IPS-11a (cell line): ENCODE results near the gene CREBZF.

ENCODE experiments used
- H3K4me3 ChIP-seq: one replicate; pipeline ENCODE4 v1.5.1; 2013; ENCODE audit warnings: low read depth, low read length, control low read depth

CREBZF gene

GRCh38 chr11:85664615-85665481, at the start of gene CREBZF:
Gene CREBZF (minus strand): TSS chr11:85665129. CDS start chr11:85664875, 254 bp downstream.
- peak within 1 kb of the TSS; percentile 96 for H3K4me3 ChIP-seq

- no peak overlapping the region for H3K4me3 ChIP-seq
Measured at GRCh38 chr11:85712953-85713352, 48.0 kb upstream of the CREBZF start.

- no peak overlapping the region for H3K4me3 ChIP-seq
Measured at GRCh38 chr11:85710917-85711316, 46.0 kb upstream of the CREBZF start.

DNA sequence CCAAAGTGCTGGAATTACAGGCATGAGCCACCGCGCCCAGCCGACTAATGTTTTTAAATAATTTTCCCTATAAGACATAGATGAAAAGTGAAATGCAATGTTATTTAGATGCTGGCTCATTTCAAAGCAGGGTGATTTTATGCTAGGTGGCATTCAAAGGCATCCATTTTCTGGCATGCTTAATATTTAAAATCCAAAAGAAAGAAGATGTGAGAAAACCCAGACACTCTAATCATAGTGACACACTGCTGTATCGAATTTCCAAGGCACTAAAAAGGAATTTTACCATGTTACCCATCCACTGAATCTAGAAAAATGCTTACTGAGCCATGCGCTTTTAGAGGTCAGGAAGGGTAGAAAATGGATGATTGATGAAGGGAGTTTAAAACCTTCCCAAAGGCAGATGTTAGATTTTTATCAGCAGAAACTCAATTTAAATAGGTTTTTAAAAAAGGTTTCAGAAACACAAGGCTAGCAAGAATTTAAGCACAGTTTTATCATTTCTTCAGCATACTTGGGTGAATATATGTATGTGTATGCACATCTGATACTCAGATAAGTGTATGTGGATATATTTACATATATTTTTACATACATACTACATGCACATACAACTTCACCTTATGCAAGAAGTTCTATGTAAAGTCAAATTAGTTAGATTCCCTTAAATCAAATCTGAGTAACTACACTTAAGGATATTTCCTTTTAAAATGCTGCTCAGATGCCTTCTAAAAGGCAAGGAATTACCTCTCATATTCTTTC, 45.2 kb upstream of the CREBZF start:
- H3K4me3 ChIP-seq: no peak overlapping the region

DNA sequence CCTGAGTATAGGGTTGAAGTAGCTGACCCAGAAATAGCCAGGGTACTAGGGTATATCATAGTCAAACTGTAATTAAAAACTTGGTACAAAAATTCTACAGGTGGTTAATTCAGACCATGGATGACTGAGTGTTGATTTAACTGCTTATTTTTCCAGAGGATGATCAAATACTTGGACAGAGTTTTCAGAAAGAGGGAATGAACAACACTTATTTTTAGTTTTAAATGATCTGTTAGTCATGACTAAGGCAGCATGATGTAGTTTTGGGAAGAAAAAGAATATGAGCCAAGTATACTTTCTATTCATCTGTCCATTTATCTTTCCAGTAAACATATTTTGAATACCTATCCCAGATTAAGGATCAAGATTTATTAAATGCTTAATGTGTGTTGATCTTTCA, 40.9 kb upstream of the CREBZF start:
- no peak overlapping the region for H3K4me3 ChIP-seq

DNA sequence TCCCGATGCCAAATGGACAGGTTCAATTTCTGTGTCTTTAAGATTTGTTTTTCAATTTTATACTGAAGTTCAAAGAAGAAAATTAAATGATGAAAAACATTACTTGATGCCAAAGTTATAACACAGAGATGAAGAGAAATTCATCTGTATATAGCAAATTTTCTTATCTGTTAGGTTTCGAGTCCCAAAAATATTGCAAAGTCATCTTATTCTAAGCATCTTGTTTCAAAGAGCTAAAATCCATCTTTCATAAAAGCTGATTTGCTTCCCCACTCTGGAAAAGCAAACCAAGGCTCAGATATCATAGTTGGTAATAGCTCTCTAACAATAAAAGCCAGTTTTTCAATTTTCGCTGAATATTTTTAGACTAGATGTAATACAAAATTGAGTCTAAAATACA, 40.0 kb upstream of the CREBZF start:
- H3K4me3 ChIP-seq: no peak overlapping the region

GRCh38 chr11:85699957-85700741, 35.2 kb upstream of the CREBZF start:
- no peak overlapping the region for H3K4me3 ChIP-seq

DNA sequence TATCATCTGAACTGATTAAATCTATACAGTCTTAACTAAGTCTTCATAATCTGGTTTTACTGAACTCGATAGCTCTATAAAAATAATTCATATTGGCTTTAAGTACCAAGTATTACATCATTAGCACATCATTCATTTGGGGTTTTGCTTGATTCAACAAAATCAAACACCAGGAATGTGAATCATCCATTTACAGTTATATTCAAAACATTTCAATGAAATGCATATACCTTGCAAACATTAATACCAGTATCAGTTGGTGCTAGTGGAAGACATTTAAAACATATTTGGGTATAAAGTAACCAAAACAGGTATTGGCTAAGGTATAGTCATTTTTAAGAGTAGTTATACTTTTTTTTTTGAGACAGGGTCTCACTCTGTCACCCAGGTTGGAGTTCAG, 33.3 kb upstream of the CREBZF start:
- H3K4me3 ChIP-seq: no peak overlapping the region

- H3K4me3 ChIP-seq: no peak overlapping the region
Measured at GRCh38 chr11:85697747-85698146, 32.8 kb upstream of the CREBZF start.

- no peak overlapping the region for H3K4me3 ChIP-seq
Measured at GRCh38 chr11:85695546-85695945, 30.6 kb upstream of the CREBZF start.

GRCh38 chr11:85694385-85694980, 29.6 kb upstream of the CREBZF start:
- H3K4me3 ChIP-seq: no peak overlapping the region

GRCh38 chr11:85685820-85686459, 21.0 kb upstream of the CREBZF start, which contains the start of gene CCDC89:
Gene CCDC89 (minus strand): TSS chr11:85686195. CDS start chr11:85686130, 65 bp downstream.
- no peak within 1 kb of the TSS for H3K4me3 ChIP-seq

GRCh38 chr11:85685125-85685819, 20.3 kb upstream of the CREBZF start:
- H3K4me3 ChIP-seq: no peak overlapping the region

- H3K4me3 ChIP-seq: no peak overlapping the region
Measured at GRCh38 chr11:85682330-85683305, 17.7 kb upstream of the CREBZF start.

GRCh38 chr11:85680897-85681296, 16.0 kb upstream of the CREBZF start:
- no peak overlapping the region for H3K4me3 ChIP-seq

GRCh38 chr11:85679576-85679975, 14.6 kb upstream of the CREBZF start:
- H3K4me3 ChIP-seq: no peak overlapping the region

DNA sequence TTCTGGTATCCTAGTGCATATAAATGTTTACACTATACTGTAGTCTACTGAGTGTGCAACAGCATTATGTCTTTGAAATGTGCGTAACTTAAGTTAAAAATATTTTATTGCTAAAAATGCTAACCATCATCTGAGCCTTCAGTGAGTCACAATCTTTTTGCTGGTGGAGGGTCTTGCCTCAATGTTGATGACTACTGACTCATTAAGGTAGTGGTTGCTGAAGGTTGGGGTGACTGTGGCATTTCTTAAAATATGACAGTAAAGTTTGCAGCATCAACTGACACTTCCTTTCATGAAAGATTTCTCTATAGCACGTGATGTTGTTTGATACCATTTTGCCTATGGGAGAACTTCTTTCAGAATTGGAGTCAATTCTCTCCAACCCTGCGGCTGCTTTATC, 8.5 kb upstream of the CREBZF start:
- H3K4me3 ChIP-seq: no peak overlapping the region

DNA sequence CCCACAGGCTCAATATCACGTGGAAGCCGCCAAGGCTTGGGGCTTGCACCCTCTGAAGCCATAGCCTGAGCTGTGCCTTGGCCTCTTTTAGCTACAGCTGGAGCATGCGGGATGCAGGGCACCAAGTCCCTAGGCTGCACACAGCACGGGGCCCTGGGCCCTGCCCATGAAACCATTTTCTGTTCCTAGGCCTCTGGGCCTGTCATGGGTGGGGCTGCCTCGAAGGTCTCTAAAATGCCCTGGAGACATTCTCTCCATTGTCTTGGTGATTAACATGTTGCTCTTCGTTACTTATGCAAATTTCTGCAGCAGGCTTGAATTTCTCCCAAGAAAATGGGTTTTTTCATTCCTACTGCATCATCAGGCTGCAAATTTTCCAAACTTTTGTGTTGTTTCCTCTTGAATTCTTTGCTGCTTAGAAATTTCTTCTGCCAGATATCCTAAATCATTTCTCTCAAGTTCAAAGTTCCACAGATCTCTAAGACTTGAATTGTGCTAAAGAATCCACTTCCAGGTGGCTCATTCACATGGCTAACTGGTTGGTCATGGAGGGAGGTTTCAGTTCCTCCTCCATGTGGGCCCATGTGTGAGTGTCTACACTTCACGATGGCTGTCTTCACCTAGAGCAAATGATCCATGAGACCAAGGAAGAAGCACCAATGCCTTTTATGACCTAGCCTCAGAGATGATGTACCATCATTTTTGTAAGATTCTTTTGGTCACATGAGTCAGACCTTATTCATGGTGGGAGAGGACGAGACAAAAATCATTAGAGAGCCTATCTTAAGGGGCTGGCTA, 7.4 kb upstream of the CREBZF start:
- H3K4me3 ChIP-seq: no peak overlapping the region
